Activated CD8-positive, alpha-beta memory T cell treated with anti-CD3 and anti-CD28 coated beads, Interleukin-2, amount 50 U/mL, for 48 hours (primary cell): ENCODE measurements around the gene NDUFA12.

ENCODE experiments used
- DNase-seq: peaks from one replicate; pipeline ENCODE4 v3.0.0-alpha.2; 2020

Gene NDUFA12

GRCh38 chr12:94979941-94980340 is 23.6 kb downstream of the NDUFA12 start:
- DNase-seq, result no peak

- DNase-seq, result no peak
These were observed 25.6 kb downstream of the NDUFA12 start for GRCh38 chr12:94977766-94978468.

GRCh38 chr12:94973221-94973620 is 30.3 kb downstream of the NDUFA12 start:
- DNase-seq, result no peak

GRCh38 chr12:94972795-94973194 is 30.7 kb downstream of the NDUFA12 start:
- no peak for DNase-seq

- DNase-seq, result no peak
These were observed 31.6 kb downstream of the NDUFA12 start for GRCh38 chr12:94971923-94972322.

- DNase-seq, result no peak
These were observed 32.9 kb downstream of the NDUFA12 start for GRCh38 chr12:94970560-94970959.

- no peak for DNase-seq
These were observed 34.1 kb downstream of the NDUFA12 start for GRCh38 chr12:94969424-94969823.

- DNase-seq, result no peak
These were observed 37.4 kb downstream of the NDUFA12 start for GRCh38 chr12:94965982-94966630.

GRCh38 chr12:94963649-94964048 is 39.8 kb downstream of the NDUFA12 start:
- DNase-seq, result no peak

GRCh38 chr12:94962670-94963069 is 40.8 kb downstream of the NDUFA12 start:
- no peak for DNase-seq

- no peak for DNase-seq
These were observed 41.6 kb downstream of the NDUFA12 start for GRCh38 chr12:94961911-94962310.

GRCh38 chr12:94961256-94961824 is 42.2 kb downstream of the NDUFA12 start:
- no peak for DNase-seq

- DNase-seq, result no peak
These were observed 46.5 kb downstream of the NDUFA12 start for GRCh38 chr12:94957006-94957405.

GRCh38 chr12:94954948-94955592 is 48.4 kb downstream of the NDUFA12 start:
- DNase-seq, result no peak

GRCh38 chr12:94954029-94954685 is 49.3 kb downstream of the NDUFA12 start:
- no peak for DNase-seq

- DNase-seq, result no peak
These were observed 51.2 kb downstream of the NDUFA12 start for GRCh38 chr12:94952325-94952724.

GRCh38 chr12:94951071-94951934 is 52.2 kb downstream of the NDUFA12 start:
- DNase-seq, result no peak

- no peak for DNase-seq
These were observed 55.2 kb downstream of the NDUFA12 start for GRCh38 chr12:94948232-94948810.

- no peak for DNase-seq
These were observed 60.8 kb downstream of the NDUFA12 start for GRCh38 chr12:94942663-94943062.

- DNase-seq, result peak; percentile 67
These were observed 62.0 kb downstream of the NDUFA12 start for GRCh38 chr12:94941440-94941862.

- no peak for DNase-seq
These were observed 62.7 kb downstream of the NDUFA12 start for GRCh38 chr12:94940771-94941170.

- no peak for DNase-seq
These were observed 64.9 kb downstream of the NDUFA12 start for GRCh38 chr12:94938583-94938982.
